CD4-positive, alpha-beta T cell treated with Interleukin-21 for 1 hour (primary cell): ENCODE data around the gene SEC22A.

Experiments
- DNase-seq: peaks from one replicate; pipeline ENCODE4 v3.0.0-alpha.2; 2020

The SEC22A gene

GRCh38 chr3:123310186-123310585, 108.4 kb downstream of the SEC22A start:
- no peak for DNase-seq

GRCh38 chr3:123310741-123311140, 109.0 kb downstream of the SEC22A start:
- DNase-seq = no peak

- DNase-seq = no peak
Measured at GRCh38 chr3:123311201-123311600, 109.5 kb downstream of the SEC22A start.

GRCh38 chr3:123312331-123313265, 110.9 kb downstream of the SEC22A start:
- no peak for DNase-seq

GRCh38 chr3:123313889-123314288, 112.1 kb downstream of the SEC22A start:
- DNase-seq = no peak

- DNase-seq = no peak
Measured at GRCh38 chr3:123314359-123315270, 112.9 kb downstream of the SEC22A start.

- no peak for DNase-seq
Measured at GRCh38 chr3:123315271-123315595, 113.5 kb downstream of the SEC22A start.

GRCh38 chr3:123317716-123318115, 116.0 kb downstream of the SEC22A start:
- DNase-seq = no peak

GRCh38 chr3:123318374-123318773, 116.6 kb downstream of the SEC22A start:
- DNase-seq = no peak

GRCh38 chr3:123319760-123320159, 118.0 kb downstream of the SEC22A start:
- DNase-seq = no peak

GRCh38 chr3:123320221-123320620, 118.5 kb downstream of the SEC22A start:
- DNase-seq = no peak

GRCh38 chr3:123321806-123322205, 120.1 kb downstream of the SEC22A start:
- DNase-seq = no peak

- DNase-seq = no peak
Measured at GRCh38 chr3:123322866-123323265, 121.1 kb downstream of the SEC22A start.
